Gastrocnemius medialis (tissue), 4 donors: ENCODE measurements around the gene GPAM. TPM values are rescaled to one million over a fixed set of nuclear protein-coding genes. Genes with fewer than 3 reads are reported as not detected.

Experiments used
- ATAC-seq, 2 donors: fragments of 150-250 bp; one replicate each; pipeline ENCODE4 v1.9.1; 2016
- DNase-seq, 2 donors: peaks; one replicate each; pipeline ENCODE4 v3.0.0-alpha.2; 2019
- H3K27ac ChIP-seq, 4 donors: fragments of 200-600 bp; sonication (generic); 1 replicate in 1 of 4; 2 replicates in 3 of 4; pipeline ENCODE4 v1.5.1; 2016 to 2018; ENCODE audit warnings: mild to moderate bottlenecking in 2 of 4, moderate library complexity in 1 of 4
- H3K27me3 ChIP-seq, 3 donors: fragments of 200-600 bp; sonication (generic) in 2 of 3; 1 replicate in 1 of 3; 2 replicates in 2 of 3; pipeline versions ENCODE4 v1.5.1 to v1.6.0; 2016 to 2019; ENCODE audit warnings: mild to moderate bottlenecking in 1 of 3, moderate library complexity in 1 of 3
- H3K36me3 ChIP-seq, 2 donors: fragments of 200-600 bp; sonication (generic) in 1 of 2; one replicate each; pipeline ENCODE4 v1.5.1; 2017 to 2018
- H3K4me1 ChIP-seq, 2 donors: fragments of 200-600 bp; sonication (generic) in 1 of 2; one replicate each; pipeline ENCODE4 v1.5.1; 2016 to 2017; ENCODE audit warnings: mild to moderate bottlenecking in 2 of 2
- H3K4me3 ChIP-seq, 4 donors: fragments of 200-600 bp; sonication (generic) in 3 of 4; 1 replicate in 1 of 4; 2 replicates in 3 of 4; pipeline ENCODE4 v1.5.1; 2016 to 2019; ENCODE audit warnings: mild to moderate bottlenecking in 2 of 4
- H3K9me3 ChIP-seq, 3 donors: fragments of 200-600 bp; sonication (generic) in 2 of 3; 1 replicate in 1 of 3; 2 replicates in 2 of 3; pipeline ENCODE4 v1.5.1; 2016 to 2019
- CTCF ChIP-seq, 5 experiments: fragments of 450-650 bp in 3 of 5; fragments of 200-600 bp in 2 of 5; sonication (generic) in 2 of 5; IDR thresholded peaks in 4 of 5; conservative IDR thresholded peaks in 1 of 5; 1 replicate in 4 of 5; 2 replicates in 1 of 5; pipeline ENCODE4 v1.5.1; 2016 to 2019; ENCODE audit warnings: antibody characterized with exemption in 5 of 5, mild to moderate bottlenecking in 3 of 5, moderate library complexity in 3 of 5
- POLR2A ChIP-seq, 2 donors: fragments of 450-650 bp; IDR thresholded peaks; one replicate each; pipeline ENCODE4 v1.6.1; 2017; ENCODE audit warnings: antibody characterized with exemption in 2 of 2, mild to moderate bottlenecking in 2 of 2, moderate library complexity in 2 of 2
- in situ Hi-C, 4 donors: fragments of 200-750 bp; cut with MboI; loops; one replicate each; pipeline versions ENCODE4 v1.15.0 to v1.8.0; 2017; ENCODE audit warnings: low sequenced_read_pairs in 4 of 4
- intact Hi-C: fragments of 100-400 bp; cut with DNase I; formaldehyde crosslinking; loops from one replicate; pipeline ENCODE4 v1.15.1; 2023; ENCODE audit warnings: low total_unique reads
- total RNA-seq, 4 donors: library from RNA; depleted of rRNA; stranded (reverse); fragments of >200 nt; gene quantifications; one replicate each; pipeline versions ENCODE4 v1.1.0 to v1.2.3, GENCODE V29; 2016

GPAM gene
- total RNA-seq, 4 donors from 2014 or later, result 4.0 to 9.0 (median 4.6) TPM

GRCh38 chr10:112221545-112221944, 38.0 kb upstream of the GPAM start:
- no peaks in the 10 kb centered on the region for H3K27me3 ChIP-seq
- no peak for ATAC-seq
- H3K9me3 ChIP-seq, result no peaks in the 10 kb centered on the region

GRCh38 chr10:112218960-112219359, 35.4 kb upstream of the GPAM start:
- H3K4me1 ChIP-seq, result no peaks in the 10 kb centered on the region
- H3K27ac ChIP-seq, result no peak overlapping the region
- TF ChIP-seq POLR2A (IDR thresholded peaks at IDR 0.05), result no peak
- TF ChIP-seq CTCF (IDR thresholded peaks at IDR 0.05 in 4 of 5, conservative IDR thresholded peaks at IDR 0.05 in 1 of 5), result no peak
- H3K9me3 ChIP-seq, result no peaks in the 10 kb centered on the region
- ATAC-seq, result no peak
- no peak overlapping the region for H3K4me3 ChIP-seq
- no peaks in the 10 kb centered on the region for H3K27me3 ChIP-seq
- in situ Hi-C loops (no loop called here), intact Hi-C loops (no loop called here)
- DNase-seq, result no peak
- no peaks in the 10 kb centered on the region for H3K36me3 ChIP-seq

More at GRCh38 chr10:112221545-112221944, 38.0 kb upstream of the GPAM start:
- DNase-seq, result no peak
- in situ Hi-C loops, result no loop called here
- H3K4me3 ChIP-seq, result no peak overlapping the region
- H3K4me1 ChIP-seq, result no peaks in the 10 kb centered on the region
- no peak overlapping the region for H3K27ac ChIP-seq
- intact Hi-C loops, result no loop called here
- H3K36me3 ChIP-seq, result no peaks in the 10 kb centered on the region
- TF ChIP-seq CTCF (IDR thresholded peaks at IDR 0.05 in 4 of 5, conservative IDR thresholded peaks at IDR 0.05 in 1 of 5) (no peak), POLR2A (IDR thresholded peaks at IDR 0.05) (no peak)

- ATAC-seq, result no peak
- Histone ChIP-seq H3K27ac (no peak overlapping the region), H3K9me3 (no peaks in the 10 kb centered on the region), H3K4me3 (no peak overlapping the region), H3K36me3 (no peaks in the 10 kb centered on the region), H3K4me1 (no peaks in the 10 kb centered on the region), H3K27me3 (no peaks in the 10 kb centered on the region)
- intact Hi-C loops, result no loop called here
- in situ Hi-C loops, result no loop called here
- DNase-seq, result no peak
- TF ChIP-seq POLR2A (IDR thresholded peaks at IDR 0.05), result no peak
- no peak for TF ChIP-seq CTCF (IDR thresholded peaks at IDR 0.05 in 4 of 5, conservative IDR thresholded peaks at IDR 0.05 in 1 of 5)
These were observed 34.4 kb upstream of the GPAM start for GRCh38 chr10:112218036-112218390.

GRCh38 chr10:112217386-112218035, 33.9 kb upstream of the GPAM start:
- Histone ChIP-seq H3K27ac (no peak overlapping the region), H3K9me3 (no peaks in the 10 kb centered on the region), H3K4me3 (no peak overlapping the region), H3K36me3 (no peaks in the 10 kb centered on the region), H3K27me3 (no peaks in the 10 kb centered on the region), H3K4me1 (no peaks in the 10 kb centered on the region)
- in situ Hi-C loops (no loop called here), intact Hi-C loops (no loop called here)
- DNase-seq, result no peak
- no peak for TF ChIP-seq CTCF (IDR thresholded peaks at IDR 0.05 in 4 of 5, conservative IDR thresholded peaks at IDR 0.05 in 1 of 5)
- TF ChIP-seq POLR2A (IDR thresholded peaks at IDR 0.05), result no peak
- ATAC-seq, result no peak

GRCh38 chr10:112216966-112217365, 33.4 kb upstream of the GPAM start:
- no peak for TF ChIP-seq CTCF (IDR thresholded peaks at IDR 0.05 in 4 of 5, conservative IDR thresholded peaks at IDR 0.05 in 1 of 5)
- TF ChIP-seq POLR2A (IDR thresholded peaks at IDR 0.05), result no peak
- ATAC-seq, result no peak
- no peaks in the 10 kb centered on the region for H3K9me3 ChIP-seq
- H3K27me3 ChIP-seq, result no peaks in the 10 kb centered on the region
- H3K4me1 ChIP-seq, result no peaks in the 10 kb centered on the region
- in situ Hi-C loops (no loop called here), intact Hi-C loops (no loop called here)
- DNase-seq, result no peak
- H3K27ac ChIP-seq, result no peak overlapping the region
- H3K4me3 ChIP-seq, result no peak overlapping the region
- H3K36me3 ChIP-seq, result no peaks in the 10 kb centered on the region
